DND-41 (cell line): ENCODE measurements around the gene HMOX1.

Experiments used
- EZH2 ChIP-seq: IDR thresholded peaks from 3 replicates; pipeline ENCODE4 v1.6.1; 2012; ENCODE audit warnings: borderline replicate concordance, low read depth, mild to moderate bottlenecking, moderate library complexity, low read length, inconsistent platforms; ENCODE audit not compliant: severe bottlenecking
- TF ChIP-seq, protein P1 (sequence below): IDR thresholded peaks from 2 replicates; pipeline ENCODE4 v1.5.1; 2012; ENCODE audit warnings: borderline replicate concordance, low read length, moderate library complexity, mild to moderate bottlenecking; ENCODE audit not compliant: poor library complexity, severe bottlenecking; ENCODE audit errors: extremely low read depth

DNA sequence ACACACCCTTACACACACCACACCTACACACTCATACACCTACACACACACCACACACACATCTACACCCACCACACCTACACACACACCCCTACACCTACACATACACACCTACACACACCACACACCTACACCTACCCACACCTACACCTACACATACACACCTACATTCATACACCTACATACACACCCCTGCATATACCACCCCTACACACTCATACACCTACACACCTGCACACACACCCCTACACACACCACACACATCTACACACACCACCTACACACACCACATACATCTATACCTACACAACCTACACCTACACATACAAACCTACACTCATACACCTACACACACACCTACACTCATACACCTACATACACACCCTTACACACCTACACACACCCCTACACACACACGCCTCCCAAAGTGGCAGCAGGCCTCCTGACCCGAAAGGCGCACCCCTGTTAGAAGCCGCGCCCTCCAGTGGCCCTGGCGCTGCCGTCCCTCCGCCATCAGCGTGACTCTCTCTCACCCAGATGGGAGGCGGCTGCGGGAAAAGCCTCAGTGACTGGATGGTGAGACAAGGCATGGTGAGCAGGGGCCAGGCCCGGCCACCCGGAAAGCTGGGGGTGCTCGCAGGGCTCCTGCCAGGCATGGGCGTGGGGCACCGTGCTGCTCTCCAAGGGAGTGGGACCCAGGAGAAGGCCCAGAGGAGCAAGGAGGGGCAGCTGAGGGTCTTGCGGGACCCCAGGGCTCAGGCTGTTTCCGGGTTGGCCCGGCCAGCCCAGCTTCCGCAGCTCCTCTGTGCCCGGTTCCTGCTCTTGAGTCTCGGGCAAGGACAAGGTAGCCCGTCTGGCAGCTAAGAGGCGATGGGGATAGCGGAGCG lies 37.0 kb upstream of the HMOX1 start:
- TF ChIP-seq, protein P1, sequence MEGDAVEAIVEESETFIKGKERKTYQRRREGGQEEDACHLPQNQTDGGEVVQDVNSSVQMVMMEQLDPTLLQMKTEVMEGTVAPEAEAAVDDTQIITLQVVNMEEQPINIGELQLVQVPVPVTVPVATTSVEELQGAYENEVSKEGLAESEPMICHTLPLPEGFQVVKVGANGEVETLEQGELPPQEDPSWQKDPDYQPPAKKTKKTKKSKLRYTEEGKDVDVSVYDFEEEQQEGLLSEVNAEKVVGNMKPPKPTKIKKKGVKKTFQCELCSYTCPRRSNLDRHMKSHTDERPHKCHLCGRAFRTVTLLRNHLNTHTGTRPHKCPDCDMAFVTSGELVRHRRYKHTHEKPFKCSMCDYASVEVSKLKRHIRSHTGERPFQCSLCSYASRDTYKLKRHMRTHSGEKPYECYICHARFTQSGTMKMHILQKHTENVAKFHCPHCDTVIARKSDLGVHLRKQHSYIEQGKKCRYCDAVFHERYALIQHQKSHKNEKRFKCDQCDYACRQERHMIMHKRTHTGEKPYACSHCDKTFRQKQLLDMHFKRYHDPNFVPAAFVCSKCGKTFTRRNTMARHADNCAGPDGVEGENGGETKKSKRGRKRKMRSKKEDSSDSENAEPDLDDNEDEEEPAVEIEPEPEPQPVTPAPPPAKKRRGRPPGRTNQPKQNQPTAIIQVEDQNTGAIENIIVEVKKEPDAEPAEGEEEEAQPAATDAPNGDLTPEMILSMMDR: no peak
- TF ChIP-seq EZH2: no peak
